CD4-positive, alpha-beta T cell treated with Interleukin-21 for 1 hour (primary cell): Measurements from ENCODE around the gene OR13A1.
"Not testable (repeated sequence)": the region's sequence is repeated elsewhere in the genome, so short reads cannot be mapped to it uniquely, and the experiment has no call there.

ENCODE experiments used
- DNase-seq: peaks from one replicate; pipeline ENCODE4 v3.0.0-alpha.2; 2020

Gene OR13A1

DNA sequence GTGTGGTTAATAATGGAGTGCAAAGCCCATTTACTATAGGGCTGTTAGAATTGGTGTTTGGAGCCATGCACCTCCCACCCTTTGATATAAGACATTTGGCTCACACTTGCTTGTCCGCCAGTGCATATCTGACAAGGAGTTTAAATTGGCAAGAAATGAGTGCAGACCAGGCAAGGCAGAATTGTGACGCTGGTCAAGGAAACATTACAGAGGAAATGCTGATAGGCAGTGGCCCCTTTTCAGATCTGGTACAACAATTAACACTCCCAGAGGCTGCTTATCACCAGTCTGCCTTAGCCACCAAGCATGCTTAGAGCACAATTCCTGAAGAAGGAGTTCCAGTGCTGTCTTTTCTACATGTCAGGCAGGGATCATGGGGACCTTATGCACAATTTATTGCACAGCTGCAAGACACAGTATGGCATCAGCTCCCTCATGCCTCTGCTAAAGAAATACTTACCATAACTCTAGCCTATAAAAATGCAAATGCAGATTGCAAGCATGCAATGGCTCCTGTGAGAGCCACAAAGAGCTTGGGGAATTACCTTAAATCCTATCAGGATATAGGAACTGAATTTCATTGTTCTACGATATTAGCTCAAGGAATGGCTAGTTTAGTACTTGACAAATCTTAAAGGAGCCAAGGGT is 35.2 kb downstream of the OR13A1 start:
- no peak for DNase-seq

DNA sequence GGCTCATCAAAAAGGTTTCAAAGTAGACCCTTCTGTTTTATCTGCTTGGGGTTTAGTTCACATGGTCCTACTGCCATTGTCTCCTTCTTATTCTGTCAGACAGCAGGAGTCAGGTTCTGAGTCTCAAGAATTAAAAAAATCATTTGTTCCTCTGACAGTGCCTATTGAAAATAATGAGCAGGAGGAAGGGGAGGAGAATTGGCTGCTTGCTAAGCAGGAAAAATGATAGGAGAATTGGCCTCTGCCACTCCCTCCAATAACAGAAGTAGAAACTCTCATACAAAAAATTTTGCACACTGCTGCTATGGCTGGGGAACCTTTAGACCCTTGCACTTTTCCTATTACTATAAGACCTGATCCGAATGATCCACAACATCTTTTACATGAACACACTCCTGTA is 35.7 kb downstream of the OR13A1 start:
- no peak for DNase-seq

DNA sequence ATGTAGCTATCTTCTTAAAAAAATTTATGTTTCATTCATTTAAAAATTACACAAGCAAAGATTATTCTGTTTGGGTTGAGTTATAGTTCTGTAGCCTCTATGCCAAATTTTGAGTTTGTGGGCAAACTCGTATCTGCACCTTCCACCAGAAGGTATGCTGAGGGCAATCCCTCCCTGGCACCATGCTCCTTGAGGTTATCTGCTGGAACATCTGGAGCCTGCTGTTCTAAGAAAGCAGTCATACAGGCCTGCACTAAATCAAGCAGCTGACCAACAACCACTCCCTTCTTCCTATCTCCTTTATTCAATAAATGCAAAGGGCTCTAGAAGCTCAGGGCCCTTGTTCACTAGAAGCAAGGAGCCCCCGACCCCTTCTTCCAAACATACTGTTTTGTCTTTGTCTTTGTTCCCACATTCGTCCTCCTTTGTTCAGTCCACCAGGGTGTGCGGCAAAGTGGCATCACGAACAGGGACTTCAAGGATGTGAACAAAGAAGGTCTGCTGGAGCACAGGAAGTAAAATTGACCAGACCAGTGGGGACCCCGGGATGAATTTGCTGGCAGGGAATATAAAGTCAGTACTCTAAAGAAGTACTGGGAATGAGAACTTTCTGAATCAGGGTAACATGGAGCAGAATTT is 36.4 kb downstream of the OR13A1 start:
- no peak for DNase-seq

- DNase-seq = not testable (repeated sequence)
Observed at GRCh38 chr10:45276146-45276545, 39.3 kb downstream of the OR13A1 start.

GRCh38 chr10:45274364-45274763 is 41.0 kb downstream of the OR13A1 start:
- DNase-seq = no peak

- not testable (repeated sequence) for DNase-seq
Observed at GRCh38 chr10:45267777-45268176, 47.6 kb downstream of the OR13A1 start.

GRCh38 chr10:45265996-45266395 is 49.4 kb downstream of the OR13A1 start:
- DNase-seq = no peak

DNA sequence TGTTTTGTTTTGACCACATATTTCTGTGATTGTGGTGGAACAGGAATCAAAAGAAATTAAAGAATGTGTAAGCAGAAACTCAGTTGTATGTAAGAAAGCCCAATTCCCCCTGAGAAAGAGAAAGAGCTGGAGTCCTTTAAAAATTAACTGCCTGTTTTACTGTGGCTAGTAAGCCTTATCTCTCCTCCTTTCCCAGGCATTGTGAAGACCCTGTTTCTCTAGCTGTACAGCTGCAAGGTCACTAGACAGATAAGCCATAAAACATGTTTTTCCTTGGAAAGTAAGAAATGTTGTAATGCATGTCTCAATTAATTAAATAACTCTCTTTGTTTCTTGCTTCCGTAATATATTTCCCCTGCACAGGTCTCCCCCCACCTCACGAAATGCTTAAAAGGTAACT is 53.5 kb downstream of the OR13A1 start:
- DNase-seq = no peak

GRCh38 chr10:45261243-45261775 is 54.1 kb downstream of the OR13A1 start:
- no peak for DNase-seq

DNA sequence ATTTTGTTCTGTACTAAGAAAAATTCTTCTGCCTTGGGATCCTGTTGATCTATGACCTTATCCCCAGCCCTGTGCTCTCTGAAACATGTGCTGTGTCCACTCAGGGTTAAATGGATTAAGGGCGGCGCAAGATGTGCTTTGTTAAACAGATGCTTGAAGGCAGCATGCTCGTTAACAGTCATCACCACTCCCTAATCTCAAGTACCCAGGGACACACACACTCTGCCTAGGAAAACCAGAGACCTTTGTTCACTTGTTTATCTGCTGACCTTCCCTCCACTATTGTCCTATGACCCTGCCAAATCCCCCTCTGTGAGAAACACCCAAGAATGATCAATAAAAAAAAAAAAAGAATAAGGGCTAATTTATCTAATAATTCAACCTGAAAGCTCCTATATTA is 54.8 kb downstream of the OR13A1 start:
- DNase-seq = not testable (repeated sequence)

GRCh38 chr10:45259786-45260495 is 55.5 kb downstream of the OR13A1 start:
- not testable (repeated sequence) for DNase-seq

DNA sequence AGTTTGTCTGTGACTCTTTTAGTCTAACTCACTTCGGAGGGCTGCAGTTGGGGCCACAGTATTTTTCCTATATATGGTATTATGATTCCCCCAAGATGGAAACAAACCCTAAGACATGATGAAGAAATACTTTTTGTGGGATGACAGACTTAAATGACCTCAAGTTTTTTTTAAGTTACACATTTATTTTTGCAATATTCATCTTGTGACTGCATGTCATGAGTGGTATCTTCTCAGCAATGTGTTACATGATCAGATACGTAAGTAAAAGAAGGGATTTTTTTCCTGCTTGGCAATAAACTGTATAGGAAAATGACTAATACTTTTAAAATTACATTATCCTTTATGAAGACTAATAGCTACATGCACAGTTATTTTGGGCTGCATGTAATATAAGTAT is 57.8 kb downstream of the OR13A1 start:
- no peak for DNase-seq

DNA sequence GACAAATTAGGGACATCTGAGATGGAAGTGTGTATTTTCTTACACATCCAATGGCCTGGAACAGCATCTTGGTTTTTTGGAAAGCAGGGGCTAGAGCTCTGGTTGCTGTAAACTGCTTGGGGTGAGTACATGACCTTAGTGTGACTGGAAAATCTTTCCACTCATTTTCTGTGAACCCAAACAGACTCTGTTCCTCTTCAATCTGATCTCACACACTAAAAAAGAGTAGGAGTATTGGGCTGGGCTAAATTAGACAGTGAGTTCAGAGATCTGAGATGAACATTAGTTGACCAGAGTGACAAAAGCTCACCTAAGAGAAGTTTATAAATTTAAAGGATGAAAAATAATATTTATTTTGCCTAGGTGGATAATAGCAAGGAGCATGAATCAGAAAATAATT is 59.2 kb downstream of the OR13A1 start:
- DNase-seq = no peak

GRCh38 chr10:45255706-45256105 is 59.7 kb downstream of the OR13A1 start:
- DNase-seq = no peak

- DNase-seq = no peak
Observed at GRCh38 chr10:45254892-45255291, 60.5 kb downstream of the OR13A1 start.

DNA sequence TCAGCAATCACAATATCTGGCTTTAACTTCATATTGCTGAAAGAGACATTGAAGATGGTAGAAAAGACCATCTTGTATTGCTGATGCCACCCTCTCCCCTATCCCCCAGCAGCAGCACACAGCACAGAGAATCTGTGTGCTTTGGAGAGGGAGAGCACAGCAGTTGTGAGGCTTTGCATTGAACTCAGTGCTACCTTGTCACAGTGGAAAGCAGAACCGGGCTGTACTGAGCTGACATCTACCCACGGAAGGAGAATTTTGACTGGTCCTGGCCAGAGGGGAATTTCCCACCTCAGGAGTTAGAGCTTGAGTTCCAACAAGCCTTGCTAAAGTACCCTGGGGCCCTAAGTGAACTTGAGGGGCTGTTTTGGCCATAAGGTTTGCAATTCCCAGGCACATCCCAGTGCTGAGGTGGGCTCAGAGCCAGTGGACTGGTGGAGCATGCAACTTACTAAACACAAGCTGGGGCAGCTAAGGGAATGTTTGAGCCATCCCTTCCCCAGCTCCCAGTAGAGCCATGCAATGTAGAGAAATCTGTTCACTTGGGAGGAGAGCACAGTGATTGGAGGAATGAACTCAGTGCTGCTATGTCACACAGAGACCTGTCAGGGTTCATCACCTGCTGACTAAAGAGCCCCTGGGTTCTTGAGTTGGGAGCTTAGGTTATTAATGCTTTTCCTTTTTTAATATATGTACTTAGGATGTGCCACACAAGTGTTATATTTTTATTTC is 62.1 kb downstream of the OR13A1 start:
- DNase-seq = no peak
